ENCODE data around the gene RPS27. TPM values are rescaled to one million over a fixed set of nuclear protein-coding genes. Genes with fewer than 3 reads are reported as not detected.

Gene RPS27
- total RNA-seq, 2 donors from 2014 or later, result 1,048 to 1,210 TPM

DNA sequence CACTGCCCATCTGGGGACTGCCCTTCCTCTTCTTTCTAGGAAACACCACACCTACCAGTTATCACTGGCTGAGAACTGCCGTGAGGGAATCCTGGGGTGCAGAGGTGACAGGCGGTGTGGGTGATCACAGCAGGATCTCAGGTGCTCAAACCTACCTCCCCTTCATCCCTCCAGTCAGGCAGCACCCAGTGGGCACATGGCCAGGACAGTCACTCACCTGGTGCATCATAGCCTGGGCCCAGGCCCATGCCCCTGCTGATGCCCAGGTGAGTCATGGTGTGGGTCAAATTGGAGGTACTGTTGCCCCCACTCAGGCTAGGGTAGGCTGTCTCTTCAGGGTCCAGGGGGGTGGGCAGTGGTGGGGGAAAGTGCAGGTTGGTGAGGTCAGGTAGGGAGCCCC is 38.8 kb upstream of the RPS27 start:
- no peaks in the 10 kb centered on the region for H3K27me3 ChIP-seq
- no peak overlapping the region for H3K27ac ChIP-seq
- H3K9ac ChIP-seq (ENCODE audit: low read depth in 2 of 2, low read length in 2 of 2), result no peak overlapping the region
- H3K36me3 ChIP-seq, result peaks cover 5% of the 10 kb centered on the region
- peaks cover 3% of the 10 kb centered on the region for H3K4me1 ChIP-seq
- TF ChIP-seq, protein P1, sequence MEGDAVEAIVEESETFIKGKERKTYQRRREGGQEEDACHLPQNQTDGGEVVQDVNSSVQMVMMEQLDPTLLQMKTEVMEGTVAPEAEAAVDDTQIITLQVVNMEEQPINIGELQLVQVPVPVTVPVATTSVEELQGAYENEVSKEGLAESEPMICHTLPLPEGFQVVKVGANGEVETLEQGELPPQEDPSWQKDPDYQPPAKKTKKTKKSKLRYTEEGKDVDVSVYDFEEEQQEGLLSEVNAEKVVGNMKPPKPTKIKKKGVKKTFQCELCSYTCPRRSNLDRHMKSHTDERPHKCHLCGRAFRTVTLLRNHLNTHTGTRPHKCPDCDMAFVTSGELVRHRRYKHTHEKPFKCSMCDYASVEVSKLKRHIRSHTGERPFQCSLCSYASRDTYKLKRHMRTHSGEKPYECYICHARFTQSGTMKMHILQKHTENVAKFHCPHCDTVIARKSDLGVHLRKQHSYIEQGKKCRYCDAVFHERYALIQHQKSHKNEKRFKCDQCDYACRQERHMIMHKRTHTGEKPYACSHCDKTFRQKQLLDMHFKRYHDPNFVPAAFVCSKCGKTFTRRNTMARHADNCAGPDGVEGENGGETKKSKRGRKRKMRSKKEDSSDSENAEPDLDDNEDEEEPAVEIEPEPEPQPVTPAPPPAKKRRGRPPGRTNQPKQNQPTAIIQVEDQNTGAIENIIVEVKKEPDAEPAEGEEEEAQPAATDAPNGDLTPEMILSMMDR (IDR thresholded peaks at IDR 0.05), result no peak
- H3K9me3 ChIP-seq, result no peaks in the 10 kb centered on the region
- no peak overlapping the region for H3K4me3 ChIP-seq
- intact Hi-C loops (cut with DNase I), result no loop called here
- no peak for DNase-seq

- Histone ChIP-seq H3K36me3 (peaks cover 5% of the 10 kb centered on the region), H3K4me1 (peaks cover 1% of the 10 kb centered on the region), H3K4me3 (no peak overlapping the region), H3K9me3 (no peaks in the 10 kb centered on the region), H3K9ac (ENCODE audit: low read depth in 2 of 2, low read length in 2 of 2) (no peak overlapping the region), H3K27me3 (no peaks in the 10 kb centered on the region), H3K27ac (no peak overlapping the region)
- intact Hi-C loops (cut with DNase I), result no loop called here
- TF ChIP-seq, protein P1 (IDR thresholded peaks at IDR 0.05), result no peak
- no peak for DNase-seq
These were observed 36.6 kb upstream of the RPS27 start for GRCh38 chr1:153953859-153954365.

DNA sequence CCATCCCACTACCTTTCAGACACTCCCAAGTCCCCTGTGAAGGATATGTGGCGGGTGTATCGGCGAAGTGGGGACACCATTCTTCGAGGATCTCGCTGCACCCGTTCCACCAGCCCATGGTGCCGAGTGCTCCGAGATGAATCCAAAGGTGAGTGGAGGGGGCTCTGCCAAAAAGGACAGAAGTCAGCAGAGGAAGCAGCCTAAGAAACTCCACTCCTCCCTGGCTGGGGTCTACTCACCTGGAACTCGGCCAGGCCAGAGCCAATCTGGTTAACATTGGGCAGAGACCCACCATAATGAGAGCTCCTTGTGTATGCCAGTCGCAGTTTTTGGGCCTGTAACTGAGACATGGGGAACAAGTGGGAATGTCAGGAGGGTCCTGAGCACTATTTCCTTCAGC is 35.7 kb upstream of the RPS27 start:
- H3K4me1 ChIP-seq, result peaks cover 8% of the 10 kb centered on the region
- H3K27ac ChIP-seq, result no peak overlapping the region
- TF ChIP-seq, protein P1 (IDR thresholded peaks at IDR 0.05), result no peak
- intact Hi-C loops (cut with DNase I), result no loop called here
- H3K36me3 ChIP-seq, result peaks cover 6% of the 10 kb centered on the region
- H3K9ac ChIP-seq (ENCODE audit: low read depth in 2 of 2, low read length in 2 of 2), result no peak overlapping the region
- no peak overlapping the region for H3K4me3 ChIP-seq
- no peaks in the 10 kb centered on the region for H3K9me3 ChIP-seq
- no peak for DNase-seq
- H3K27me3 ChIP-seq, result no peaks in the 10 kb centered on the region

GRCh38 chr1:153956997-153957715 is 33.4 kb upstream of the RPS27 start:
- H3K9me3 ChIP-seq, result no peaks in the 10 kb centered on the region
- peak overlapping the region; percentile 98 for H3K27ac ChIP-seq
- TF ChIP-seq, protein P1 (IDR thresholded peaks at IDR 0.05), result no peak
- H3K9ac ChIP-seq (ENCODE audit: low read depth in 2 of 2, low read length in 2 of 2), result peak overlapping the region; percentile 92 to 95
- no peak for DNase-seq
- intact Hi-C loops (cut with DNase I), result no loop called here
- H3K4me1 ChIP-seq, result peaks cover 11% of the 10 kb centered on the region
- H3K4me3 ChIP-seq, result peak overlapping the region; percentile 80
- H3K27me3 ChIP-seq, result no peaks in the 10 kb centered on the region
- H3K36me3 ChIP-seq, result peaks cover 17% of the 10 kb centered on the region

DNA sequence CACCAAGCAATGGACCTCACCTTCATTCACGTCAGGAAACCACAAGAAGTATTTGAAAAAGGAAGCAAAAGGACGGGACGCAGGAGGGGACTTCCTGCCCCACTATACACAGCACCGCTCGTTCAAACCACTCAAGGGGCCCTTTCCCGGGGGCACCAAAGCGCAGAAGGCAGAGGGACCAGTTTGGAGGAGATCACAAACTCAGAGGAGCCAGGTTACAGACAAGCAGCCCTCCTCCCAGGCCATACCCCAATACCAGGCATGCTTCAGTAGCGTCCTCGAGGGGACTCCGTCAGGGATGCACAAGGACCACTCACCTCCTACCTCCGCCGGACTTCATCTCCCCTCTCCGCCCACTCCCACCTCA is 32.8 kb upstream of the RPS27 start:
- intact Hi-C loops (cut with DNase I), result no loop called here
- H3K27ac ChIP-seq, result peak overlapping the region; percentile 98
- DNase-seq, result peak; percentile 47
- peak overlapping the region; percentile 92 to 95 for H3K9ac ChIP-seq (ENCODE audit: low read depth in 2 of 2, low read length in 2 of 2)
- H3K27me3 ChIP-seq, result no peaks in the 10 kb centered on the region
- peaks cover 14% of the 10 kb centered on the region for H3K4me1 ChIP-seq
- H3K36me3 ChIP-seq, result peaks cover 12% of the 10 kb centered on the region
- H3K9me3 ChIP-seq, result no peaks in the 10 kb centered on the region
- TF ChIP-seq, protein P1 (IDR thresholded peaks at IDR 0.05), result no peak
- peak overlapping the region; percentile 80 for H3K4me3 ChIP-seq

Data from colonic mucosa (tissue), 4 donors.